GM13976 (cell line): ENCODE measurements around the gene TUBA8.
"Not testable (repeated sequence)": the region's sequence is repeated elsewhere in the genome, so short reads cannot be mapped to it uniquely, and the experiment has no call there.

Experiments
- DNase-seq: peaks from one replicate; pipeline ENCODE4 v3.0.0; 2012; ENCODE audit warnings: low spot score
- CTCF ChIP-seq: IDR thresholded peaks from 2 replicates; pipeline ENCODE4 v1.5.1; 2012; ENCODE audit warnings: borderline replicate concordance, mild to moderate bottlenecking; ENCODE audit not compliant: insufficient read depth; ENCODE audit errors: extremely low read depth, missing control alignments, control extremely low read depth
- in situ Hi-C: fragments of 300-500 bp; cut with MboI; formaldehyde crosslinking; loops from one replicate; pipeline ENCODE4 v1.12.0; 2022; ENCODE audit warnings: low sequenced_read_pairs, mixed read lengths, inconsistent platforms; ENCODE audit not compliant: unreplicated experiment

TUBA8 gene

DNA sequence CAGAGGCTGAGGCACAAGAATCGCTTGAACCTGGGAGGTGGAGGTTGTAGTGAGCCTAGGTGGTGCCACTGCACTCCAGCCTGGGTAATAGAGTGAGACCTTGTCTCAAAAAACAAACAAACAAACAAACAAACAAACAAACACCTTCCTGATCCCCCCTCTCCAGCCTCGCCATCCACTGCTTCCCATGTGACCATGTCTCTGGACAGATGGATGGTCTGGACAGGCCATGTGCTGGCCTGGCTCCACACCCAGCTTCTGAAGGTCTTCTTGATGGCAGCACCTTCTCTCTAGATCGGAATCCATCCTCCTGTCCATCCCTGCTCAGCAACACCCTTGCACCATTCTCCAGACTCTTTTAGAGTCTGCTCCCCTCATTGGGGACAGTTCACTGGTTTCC, 43.5 kb upstream of the TUBA8 start:
- in situ Hi-C loops = no loop called here
- no peak for DNase-seq
- no peak for TF ChIP-seq CTCF

- in situ Hi-C loops = no loop called here
- TF ChIP-seq CTCF = no peak
- no peak for DNase-seq
Measured at GRCh38 chr22:18067548-18068341, 42.9 kb upstream of the TUBA8 start.

- in situ Hi-C loops = no loop called here
- no peak for TF ChIP-seq CTCF
Measured at GRCh38 chr22:18068381-18068988, 42.1 kb upstream of the TUBA8 start.

GRCh38 chr22:18069041-18069440, 41.6 kb upstream of the TUBA8 start:
- no peak for TF ChIP-seq CTCF
- DNase-seq = no peak
- in situ Hi-C loops = no loop called here

More at GRCh38 chr22:18068381-18068988, 42.1 kb upstream of the TUBA8 start:
- DNase-seq = no peak

DNA sequence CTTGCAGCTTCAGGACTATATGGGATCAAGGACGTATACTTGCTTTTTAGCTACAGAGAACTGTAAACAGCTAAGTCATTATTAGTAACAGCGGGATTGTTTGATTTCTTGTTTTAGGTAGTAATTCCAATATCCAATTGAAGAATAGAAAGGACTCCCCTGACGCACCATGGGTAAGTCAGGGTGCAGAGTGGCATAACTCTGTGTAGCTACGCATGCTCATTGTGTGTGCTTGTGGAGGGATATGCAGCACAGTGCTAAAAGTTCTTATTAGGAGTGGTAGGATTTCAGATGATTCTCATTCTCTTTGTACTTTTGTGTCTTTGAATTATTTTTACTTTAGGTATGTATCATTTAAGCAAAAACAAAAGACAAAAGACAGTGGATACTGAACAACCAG, 40.6 kb upstream of the TUBA8 start:
- no peak for DNase-seq
- TF ChIP-seq CTCF = no peak
- in situ Hi-C loops = loop anchor here (10.0 kb wide), 1 partner anchor 245 kb away; no protein-coding TSS in a partner anchor

GRCh38 chr22:18070556-18071306, 39.9 kb upstream of the TUBA8 start:
- TF ChIP-seq CTCF = peak; percentile 30
- no peak for DNase-seq
- in situ Hi-C loops = loop anchor here (10.0 kb wide), 1 partner anchor 246 kb away; no protein-coding TSS in a partner anchor

DNA sequence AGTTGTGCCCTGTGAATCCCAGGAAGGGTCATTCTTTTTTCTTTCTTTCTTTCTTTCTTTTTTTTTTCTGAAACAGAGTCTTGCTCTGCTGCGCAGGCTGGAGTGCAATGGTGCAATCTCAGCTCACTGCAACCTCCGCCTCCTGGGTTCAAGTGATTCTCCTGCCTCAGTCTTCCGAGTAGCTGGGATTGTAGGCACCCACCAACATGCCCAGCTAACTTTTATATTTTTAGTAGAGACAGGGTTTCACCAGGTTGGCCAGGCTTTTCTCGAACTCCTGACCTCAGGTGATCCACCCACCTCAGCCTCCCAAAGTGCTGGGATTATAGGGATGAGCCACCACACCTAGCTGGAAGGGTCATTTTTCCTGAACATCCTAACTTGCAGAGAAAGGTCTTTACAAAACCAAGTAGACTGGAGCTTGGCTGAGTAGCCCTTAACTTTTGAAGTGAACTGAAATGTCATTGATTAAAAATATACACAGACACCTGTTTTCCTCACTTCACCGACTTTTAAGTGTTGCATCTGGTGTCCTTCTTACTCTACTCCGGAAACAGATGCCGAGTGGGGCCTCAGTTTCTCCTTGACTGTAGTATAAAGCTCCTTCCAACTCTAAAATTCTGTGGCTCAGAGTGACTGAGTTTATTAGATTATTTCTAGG, 39.2 kb upstream of the TUBA8 start:
- not testable (repeated sequence) for DNase-seq
- in situ Hi-C loops = loop anchor here (10.0 kb wide), 1 partner anchor 247 kb away; no protein-coding TSS in a partner anchor
